Psoas muscle (tissue), 8 donors: ENCODE results near the gene SLC23A2. TPM values are rescaled to one million over a fixed set of nuclear protein-coding genes. Genes with fewer than 3 reads are reported as not detected.
A peak's percentile ranks its signal among the peaks of the same experiment; 100 is the strongest.

ENCODE experiments used
- ATAC-seq, 4 donors: fragments of 200-7000 bp; cut with Tn5 transposase; one replicate each; pipeline ENCODE4 v1.9.1; 2020; ENCODE audit warnings: moderate library complexity in 3 of 4, mild to moderate bottlenecking in 2 of 4
- DNase-seq, 2 donors: peaks; one replicate each; pipeline ENCODE4 v3.0.0-alpha.2; 2020
- H3K27ac ChIP-seq: fragments of 200-600 bp; one replicate; pipeline ENCODE4 v1.8.0; 2022
- H3K27me3 ChIP-seq, 3 donors: fragments of 200-600 bp in 1 of 3; one replicate each; pipeline versions ENCODE4 v1.6.1 to v1.8.0; 2013 to 2022; ENCODE audit warnings: low read length in 2 of 3, mild to moderate bottlenecking in 2 of 3, moderate library complexity in 1 of 3; ENCODE audit not compliant: insufficient read depth in 3 of 3
- H3K36me3 ChIP-seq, 2 donors: fragments of 200-600 bp in 1 of 2; one replicate each; pipeline versions ENCODE4 v1.6.1 to v1.8.0; 2013 to 2022; ENCODE audit warnings: low read depth in 1 of 2, mild to moderate bottlenecking in 1 of 2, moderate library complexity in 1 of 2; ENCODE audit not compliant: insufficient read depth in 1 of 2
- H3K4me1 ChIP-seq: fragments of 200-600 bp; one replicate; pipeline ENCODE4 v1.8.0; 2022
- H3K4me3 ChIP-seq: fragments of 200-600 bp; one replicate; pipeline ENCODE4 v1.8.0; 2022; ENCODE audit warnings: mild to moderate bottlenecking
- H3K9me3 ChIP-seq: fragments of 200-600 bp; one replicate; pipeline ENCODE4 v1.8.0; 2022
- WGBS, 3 donors: extraction: QIAGEN DNeasy Blood & Tissue Kit; methylation state at CpG; one replicate each; pipeline versions ENCODE4 v1.1.6 to v1.1.7; 2013; 5-methylcytosine and 5-hydroxymethylcytosine counted together
- intact Hi-C, 2 donors: fragments of 100-400 bp; cut with DNase I; formaldehyde crosslinking; loops; one replicate each; pipeline versions ENCODE4 v1.11.0 to v1.14.2; 2022
- polyA plus RNA-seq, 3 donors: library from polyadenylated mRNA; stranded (reverse); fragments of 200-250 nt; gene quantifications; one replicate each; pipeline ENCODE4 v1.2.3, GENCODE V29; 2013
- total RNA-seq, 4 donors: library from RNA; stranded (reverse); fragmentation: NEBNext Ultra II Directional in 2 of 4; extraction: Animal tissue kit (Norgen Biotek cat#: 25700) in 2 of 4; gene quantifications; one replicate each; pipeline versions ENCODE4 v1.2.1 to v1.2.4, GENCODE V29; 2021 to 2023
- TF ChIP-seq, protein P1 (sequence below): fragments of 200-600 bp; IDR thresholded peaks from one replicate; pipeline ENCODE4 v1.8.0; 2022; ENCODE audit warnings: antibody characterized with exemption
- donor health status: healthy with polysubstance abuse.
- donor health status: DM: no; HTN: no; CAD: no; lungs with moderate emphysema.
- donor health status: Bipolar disorder and iron deficiency.
- donor health status: healthy.
- donor health status: DM: yes; HTN: yes; CAD: no.
- donor health status: DM: no; HTN: no; CAD: no.
- donor health status: DM: no; HTN: no; CAD: no.
- donor health status: DM: yes; HTN: yes; CAD: no.

SLC23A2 gene
- total and polyA plus RNA-seq, 7 donors = 0.87 to 4.9 (median 3.4) TPM

- no peak overlapping the region for H3K27ac ChIP-seq
- ATAC-seq (no peak), DNase-seq (no peak)
- no peak overlapping the region for H3K4me3 ChIP-seq
- intact Hi-C loops = no loop called here
- H3K9me3 ChIP-seq = no peaks in the 10 kb centered on the region
- no peaks in the 10 kb centered on the region for H3K36me3 ChIP-seq
- H3K4me1 ChIP-seq = no peaks in the 10 kb centered on the region
- WGBS, 3 donors = 57 to 90% (median 86%) methylated on average over 3 of the region's 3 CpGs
- H3K27me3 ChIP-seq = peaks cover 0 to 4% (median 0%) of the 10 kb centered on the region in 3 donors
- TF ChIP-seq, protein P1, sequence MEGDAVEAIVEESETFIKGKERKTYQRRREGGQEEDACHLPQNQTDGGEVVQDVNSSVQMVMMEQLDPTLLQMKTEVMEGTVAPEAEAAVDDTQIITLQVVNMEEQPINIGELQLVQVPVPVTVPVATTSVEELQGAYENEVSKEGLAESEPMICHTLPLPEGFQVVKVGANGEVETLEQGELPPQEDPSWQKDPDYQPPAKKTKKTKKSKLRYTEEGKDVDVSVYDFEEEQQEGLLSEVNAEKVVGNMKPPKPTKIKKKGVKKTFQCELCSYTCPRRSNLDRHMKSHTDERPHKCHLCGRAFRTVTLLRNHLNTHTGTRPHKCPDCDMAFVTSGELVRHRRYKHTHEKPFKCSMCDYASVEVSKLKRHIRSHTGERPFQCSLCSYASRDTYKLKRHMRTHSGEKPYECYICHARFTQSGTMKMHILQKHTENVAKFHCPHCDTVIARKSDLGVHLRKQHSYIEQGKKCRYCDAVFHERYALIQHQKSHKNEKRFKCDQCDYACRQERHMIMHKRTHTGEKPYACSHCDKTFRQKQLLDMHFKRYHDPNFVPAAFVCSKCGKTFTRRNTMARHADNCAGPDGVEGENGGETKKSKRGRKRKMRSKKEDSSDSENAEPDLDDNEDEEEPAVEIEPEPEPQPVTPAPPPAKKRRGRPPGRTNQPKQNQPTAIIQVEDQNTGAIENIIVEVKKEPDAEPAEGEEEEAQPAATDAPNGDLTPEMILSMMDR = no peak
Observed at GRCh38 chr20:4830259-4830658, 171.1 kb downstream of the SLC23A2 start.

GRCh38 chr20:4829514-4830215 lies 171.6 kb downstream of the SLC23A2 start:
- Histone ChIP-seq H3K27ac (peak overlapping the region; percentile 38), H3K9me3 (no peaks in the 10 kb centered on the region), H3K4me3 (no peak overlapping the region), H3K27me3 (peaks cover 0 to 4% (median 0%) of the 10 kb centered on the region in 3 donors), H3K4me1 (no peaks in the 10 kb centered on the region), H3K36me3 (no peaks in the 10 kb centered on the region)
- 34 to 43% (median 40%) methylated on average over 4 of the region's 4 CpGs for WGBS, 3 donors
- peak; percentile 27 to 75 (median 36) for ATAC-seq
- no peak for DNase-seq
- TF ChIP-seq, protein P1 = no peak
- intact Hi-C loops = no loop called here

GRCh38 chr20:4828830-4829513 lies 172.3 kb downstream of the SLC23A2 start:
- TF ChIP-seq, protein P1 = no peak
- intact Hi-C loops = no loop called here
- Histone ChIP-seq H3K36me3 (no peaks in the 10 kb centered on the region), H3K27me3 (peaks cover 0 to 3% (median 0%) of the 10 kb centered on the region in 3 donors), H3K27ac (peak overlapping the region; percentile 38), H3K9me3 (no peaks in the 10 kb centered on the region), H3K4me1 (peaks cover 3% of the 10 kb centered on the region), H3K4me3 (no peak overlapping the region)
- no peak for DNase-seq
- ATAC-seq = peak in 3 of 4 donors; percentile 33 to 67 (median 38)
- WGBS, 3 donors = 69 to 74% (median 72%) methylated on average over 14 of the region's 14 CpGs

GRCh38 chr20:4821590-4821989 lies 179.7 kb downstream of the SLC23A2 start:
- H3K27ac ChIP-seq = no peak overlapping the region
- peak overlapping the region; percentile 77 for H3K4me3 ChIP-seq
- peaks cover 0 to 35% (median 5%) of the 10 kb centered on the region in 3 donors for H3K27me3 ChIP-seq
- WGBS, 3 donors = 90 to 98% (median 93%) methylated on average over 5 of the region's 5 CpGs
- intact Hi-C loops = no loop called here
- H3K4me1 ChIP-seq = peaks cover 14% of the 10 kb centered on the region
- ATAC-seq (no peak), DNase-seq (no peak)
- H3K9me3 ChIP-seq = no peaks in the 10 kb centered on the region
- TF ChIP-seq, protein P1 = no peak
- no peaks in the 10 kb centered on the region for H3K36me3 ChIP-seq
